ENCODE data around the gene PXDN. TPM values are rescaled to one million over a fixed set of nuclear protein-coding genes. Genes with fewer than 3 reads are reported as not detected.

The PXDN gene
- total and polyA plus RNA-seq, 7 donors = 4.1 to 15.4 (median 9.4) TPM

GRCh38 chr2:1772471-1773267 is 28.4 kb upstream of the PXDN start:
- Histone ChIP-seq H3K27ac (no peak overlapping the region), H3K36me3 (ENCODE audit: insufficient read depth in 1 of 2, low read depth in 1 of 2) (no peaks in the 10 kb centered on the region), H3K4me3 (no peak overlapping the region), H3K27me3 (ENCODE audit: insufficient read depth in 3 of 3, low read length in 2 of 3) (peaks cover 0 to 2% (median 0%) of the 10 kb centered on the region in 3 donors), H3K9me3 (no peaks in the 10 kb centered on the region), H3K4me1 (no peaks in the 10 kb centered on the region)
- DNase-seq (no peak), ATAC-seq (no peak)
- no peak for TF ChIP-seq CTCF (IDR thresholded peaks at IDR 0.05)
- intact Hi-C loops (cut with DNase I) = no loop called here
- 70 to 78% (median 78%) methylated on average over 8 of the region's 8 CpGs for WGBS, 3 donors

DNA sequence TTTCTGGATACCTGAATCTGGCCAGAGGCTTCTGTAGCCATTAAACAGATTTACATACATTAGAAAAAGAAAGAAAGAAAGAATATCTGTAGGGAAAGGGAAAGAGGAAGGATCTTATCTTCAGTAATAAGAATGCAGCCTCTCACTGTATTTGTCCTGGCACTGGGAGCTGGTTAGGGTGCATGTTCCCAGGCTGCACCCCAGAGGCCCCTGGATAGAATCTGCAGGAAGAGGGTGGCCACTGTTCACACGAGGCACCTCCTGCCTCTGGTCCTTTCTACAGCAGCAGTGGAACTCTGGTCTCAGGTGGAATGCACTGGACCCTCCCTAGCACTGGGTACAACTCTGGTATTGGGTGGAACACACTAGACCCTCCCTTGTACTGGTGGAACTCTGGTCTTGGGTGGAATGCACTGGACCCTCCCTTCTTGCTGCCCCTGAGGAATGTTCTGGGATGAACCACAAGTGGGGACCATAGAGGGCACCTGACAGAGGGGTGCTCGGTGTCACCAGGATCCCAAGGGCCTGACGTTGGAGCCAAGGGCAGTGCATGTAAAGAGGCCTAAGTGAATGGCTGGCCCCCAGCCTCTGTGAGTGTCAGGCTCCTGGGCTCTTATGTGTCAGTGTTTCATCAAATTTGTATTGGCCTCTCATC is 27.4 kb upstream of the PXDN start:
- 73 to 80% (median 73%) methylated on average over 3 of the region's 3 CpGs for WGBS, 3 donors
- peaks cover 0 to 2% (median 0%) of the 10 kb centered on the region in 3 donors for H3K27me3 ChIP-seq (ENCODE audit: insufficient read depth in 3 of 3, low read length in 2 of 3)
- no peak for TF ChIP-seq CTCF (IDR thresholded peaks at IDR 0.05)
- no peak overlapping the region for H3K4me3 ChIP-seq
- H3K36me3 ChIP-seq (ENCODE audit: insufficient read depth in 1 of 2, low read depth in 1 of 2) = no peaks in the 10 kb centered on the region
- no peaks in the 10 kb centered on the region for H3K9me3 ChIP-seq
- intact Hi-C loops (cut with DNase I) = no loop called here
- no peak overlapping the region for H3K27ac ChIP-seq
- ATAC-seq = no peak
- DNase-seq = no peak
- no peaks in the 10 kb centered on the region for H3K4me1 ChIP-seq

GRCh38 chr2:1770566-1771380 is 26.5 kb upstream of the PXDN start:
- H3K4me1 ChIP-seq = no peaks in the 10 kb centered on the region

More at GRCh38 chr2:1770566-1771380, 26.5 kb upstream of the PXDN start:
- H3K27me3 ChIP-seq (ENCODE audit: insufficient read depth in 3 of 3, low read length in 2 of 3) = peaks cover 0 to 2% (median 0%) of the 10 kb centered on the region in 3 donors
- DNase-seq (no peak), ATAC-seq (no peak)
- no peak overlapping the region for H3K27ac ChIP-seq
- no peaks in the 10 kb centered on the region for H3K9me3 ChIP-seq
- WGBS, 3 donors = 93 to 95% (median 93%) methylated on average over 23 of the region's 23 CpGs
- TF ChIP-seq CTCF (IDR thresholded peaks at IDR 0.05) = no peak
- no peaks in the 10 kb centered on the region for H3K36me3 ChIP-seq (ENCODE audit: insufficient read depth in 1 of 2, low read depth in 1 of 2)
- intact Hi-C loops (cut with DNase I) = no loop called here
- no peak overlapping the region for H3K4me3 ChIP-seq
